HEK293 (cell line): Measurements from ENCODE around the gene SLC38A8.

Source experiments
- SP2 ChIP-seq: fragments of 450-650 bp; formaldehyde crosslinking; IDR thresholded peaks from 2 replicates; pipeline ENCODE4 v1.5.1; 2016; ENCODE audit warnings: missing biosample characterization, missing genetic modification characterization
- TCF7L2 ChIP-seq: IDR thresholded peaks from 2 replicates; pipeline ENCODE4 v1.6.1; 2011; ENCODE audit warnings: low read depth, mild to moderate bottlenecking, inconsistent platforms, low read length, moderate library complexity, borderline replicate concordance
- YY1 ChIP-seq: fragments of 450-650 bp; formaldehyde crosslinking; IDR thresholded peaks from 2 replicates; pipeline ENCODE4 v1.5.1; 2018; ENCODE audit warnings: missing biosample characterization, missing genetic modification characterization
- ZNF24 ChIP-seq: fragments of 450-650 bp; formaldehyde crosslinking; IDR thresholded peaks from 2 replicates; pipeline ENCODE4 v1.5.1; 2016; ENCODE audit warnings: missing biosample characterization, missing genetic modification characterization
- ZSCAN23 ChIP-seq: fragments of 450-650 bp; formaldehyde crosslinking; IDR thresholded peaks from 2 replicates; pipeline ENCODE4 v1.5.1; 2016; ENCODE audit warnings: missing biosample characterization, missing genetic modification characterization
- TF ChIP-seq, protein P1 (sequence below): fragments of 450-650 bp; formaldehyde crosslinking; IDR thresholded peaks from 2 replicates; pipeline ENCODE4 v1.5.1; 2016; ENCODE audit warnings: missing biosample characterization, missing genetic modification characterization
- TF ChIP-seq, protein P2 (sequence below): fragments of 450-650 bp; formaldehyde crosslinking; IDR thresholded peaks from 2 replicates; pipeline ENCODE4 v1.5.1; 2016; ENCODE audit warnings: missing biosample characterization, missing genetic modification characterization, low read depth
- TF ChIP-seq, protein P3 (sequence below): fragments of 450-650 bp; IDR thresholded peaks from 2 replicates; pipeline ENCODE4 v1.5.1; 2018; ENCODE audit warnings: missing biosample characterization, missing genetic modification characterization
- TF ChIP-seq, protein P4 (sequence below): fragments of 450-650 bp; formaldehyde crosslinking; IDR thresholded peaks from 2 replicates; pipeline ENCODE4 v1.5.1; 2017; ENCODE audit warnings: missing biosample characterization, mild to moderate bottlenecking, missing genetic modification characterization, moderate library complexity
- TF ChIP-seq, protein P5 (sequence below): fragments of 450-650 bp; IDR thresholded peaks from 2 replicates; pipeline ENCODE4 v1.5.1; 2018; ENCODE audit warnings: missing biosample characterization, mild to moderate bottlenecking, missing genetic modification characterization

GRCh38 chr16:84024854-84025253 is 17.7 kb downstream of the SLC38A8 start:
- TF ChIP-seq, protein P1, sequence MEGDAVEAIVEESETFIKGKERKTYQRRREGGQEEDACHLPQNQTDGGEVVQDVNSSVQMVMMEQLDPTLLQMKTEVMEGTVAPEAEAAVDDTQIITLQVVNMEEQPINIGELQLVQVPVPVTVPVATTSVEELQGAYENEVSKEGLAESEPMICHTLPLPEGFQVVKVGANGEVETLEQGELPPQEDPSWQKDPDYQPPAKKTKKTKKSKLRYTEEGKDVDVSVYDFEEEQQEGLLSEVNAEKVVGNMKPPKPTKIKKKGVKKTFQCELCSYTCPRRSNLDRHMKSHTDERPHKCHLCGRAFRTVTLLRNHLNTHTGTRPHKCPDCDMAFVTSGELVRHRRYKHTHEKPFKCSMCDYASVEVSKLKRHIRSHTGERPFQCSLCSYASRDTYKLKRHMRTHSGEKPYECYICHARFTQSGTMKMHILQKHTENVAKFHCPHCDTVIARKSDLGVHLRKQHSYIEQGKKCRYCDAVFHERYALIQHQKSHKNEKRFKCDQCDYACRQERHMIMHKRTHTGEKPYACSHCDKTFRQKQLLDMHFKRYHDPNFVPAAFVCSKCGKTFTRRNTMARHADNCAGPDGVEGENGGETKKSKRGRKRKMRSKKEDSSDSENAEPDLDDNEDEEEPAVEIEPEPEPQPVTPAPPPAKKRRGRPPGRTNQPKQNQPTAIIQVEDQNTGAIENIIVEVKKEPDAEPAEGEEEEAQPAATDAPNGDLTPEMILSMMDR (tag by site-specific recombination): no peak
- TF ChIP-seq SP2 (tag by site-specific recombination) (no peak), YY1 (tag by site-specific recombination) (no peak), ZNF24 (no peak), TCF7L2 (no peak), ZSCAN23 (tag by site-specific recombination) (no peak)
- TF ChIP-seq, protein P2, sequence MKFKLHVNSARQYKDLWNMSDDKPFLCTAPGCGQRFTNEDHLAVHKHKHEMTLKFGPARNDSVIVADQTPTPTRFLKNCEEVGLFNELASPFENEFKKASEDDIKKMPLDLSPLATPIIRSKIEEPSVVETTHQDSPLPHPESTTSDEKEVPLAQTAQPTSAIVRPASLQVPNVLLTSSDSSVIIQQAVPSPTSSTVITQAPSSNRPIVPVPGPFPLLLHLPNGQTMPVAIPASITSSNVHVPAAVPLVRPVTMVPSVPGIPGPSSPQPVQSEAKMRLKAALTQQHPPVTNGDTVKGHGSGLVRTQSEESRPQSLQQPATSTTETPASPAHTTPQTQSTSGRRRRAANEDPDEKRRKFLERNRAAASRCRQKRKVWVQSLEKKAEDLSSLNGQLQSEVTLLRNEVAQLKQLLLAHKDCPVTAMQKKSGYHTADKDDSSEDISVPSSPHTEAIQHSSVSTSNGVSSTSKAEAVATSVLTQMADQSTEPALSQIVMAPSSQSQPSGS: no peak
- TF ChIP-seq, protein P3, sequence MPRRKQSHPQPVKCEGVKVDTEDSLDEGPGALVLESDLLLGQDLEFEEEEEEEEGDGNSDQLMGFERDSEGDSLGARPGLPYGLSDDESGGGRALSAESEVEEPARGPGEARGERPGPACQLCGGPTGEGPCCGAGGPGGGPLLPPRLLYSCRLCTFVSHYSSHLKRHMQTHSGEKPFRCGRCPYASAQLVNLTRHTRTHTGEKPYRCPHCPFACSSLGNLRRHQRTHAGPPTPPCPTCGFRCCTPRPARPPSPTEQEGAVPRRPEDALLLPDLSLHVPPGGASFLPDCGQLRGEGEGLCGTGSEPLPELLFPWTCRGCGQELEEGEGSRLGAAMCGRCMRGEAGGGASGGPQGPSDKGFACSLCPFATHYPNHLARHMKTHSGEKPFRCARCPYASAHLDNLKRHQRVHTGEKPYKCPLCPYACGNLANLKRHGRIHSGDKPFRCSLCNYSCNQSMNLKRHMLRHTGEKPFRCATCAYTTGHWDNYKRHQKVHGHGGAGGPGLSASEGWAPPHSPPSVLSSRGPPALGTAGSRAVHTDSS: no peak
- TF ChIP-seq, protein P4, sequence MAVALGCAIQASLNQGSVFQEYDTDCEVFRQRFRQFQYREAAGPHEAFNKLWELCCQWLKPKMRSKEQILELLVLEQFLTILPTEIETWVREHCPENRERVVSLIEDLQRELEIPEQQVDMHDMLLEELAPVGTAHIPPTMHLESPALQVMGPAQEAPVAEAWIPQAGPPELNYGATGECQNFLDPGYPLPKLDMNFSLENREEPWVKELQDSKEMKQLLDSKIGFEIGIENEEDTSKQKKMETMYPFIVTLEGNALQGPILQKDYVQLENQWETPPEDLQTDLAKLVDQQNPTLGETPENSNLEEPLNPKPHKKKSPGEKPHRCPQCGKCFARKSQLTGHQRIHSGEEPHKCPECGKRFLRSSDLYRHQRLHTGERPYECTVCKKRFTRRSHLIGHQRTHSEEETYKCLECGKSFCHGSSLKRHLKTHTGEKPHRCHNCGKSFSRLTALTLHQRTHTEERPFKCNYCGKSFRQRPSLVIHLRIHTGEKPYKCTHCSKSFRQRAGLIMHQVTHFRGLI (tag by site-specific recombination): no peak
- TF ChIP-seq, protein P5, sequence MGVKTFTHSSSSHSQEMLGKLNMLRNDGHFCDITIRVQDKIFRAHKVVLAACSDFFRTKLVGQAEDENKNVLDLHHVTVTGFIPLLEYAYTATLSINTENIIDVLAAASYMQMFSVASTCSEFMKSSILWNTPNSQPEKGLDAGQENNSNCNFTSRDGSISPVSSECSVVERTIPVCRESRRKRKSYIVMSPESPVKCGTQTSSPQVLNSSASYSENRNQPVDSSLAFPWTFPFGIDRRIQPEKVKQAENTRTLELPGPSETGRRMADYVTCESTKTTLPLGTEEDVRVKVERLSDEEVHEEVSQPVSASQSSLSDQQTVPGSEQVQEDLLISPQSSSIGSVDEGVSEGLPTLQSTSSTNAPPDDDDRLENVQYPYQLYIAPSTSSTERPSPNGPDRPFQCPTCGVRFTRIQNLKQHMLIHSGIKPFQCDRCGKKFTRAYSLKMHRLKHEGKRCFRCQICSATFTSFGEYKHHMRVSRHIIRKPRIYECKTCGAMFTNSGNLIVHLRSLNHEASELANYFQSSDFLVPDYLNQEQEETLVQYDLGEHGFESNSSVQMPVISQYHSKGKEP (tag by site-specific recombination): no peak
